Effector CD8-positive, alpha-beta T cell (primary cell): ENCODE measurements around the gene FOXR1.

Experiments used
- DNase-seq: peaks from one replicate; lab custom pipeline; 2025; lab: John Stamatoyannopoulos, UW

FOXR1 gene

DNA sequence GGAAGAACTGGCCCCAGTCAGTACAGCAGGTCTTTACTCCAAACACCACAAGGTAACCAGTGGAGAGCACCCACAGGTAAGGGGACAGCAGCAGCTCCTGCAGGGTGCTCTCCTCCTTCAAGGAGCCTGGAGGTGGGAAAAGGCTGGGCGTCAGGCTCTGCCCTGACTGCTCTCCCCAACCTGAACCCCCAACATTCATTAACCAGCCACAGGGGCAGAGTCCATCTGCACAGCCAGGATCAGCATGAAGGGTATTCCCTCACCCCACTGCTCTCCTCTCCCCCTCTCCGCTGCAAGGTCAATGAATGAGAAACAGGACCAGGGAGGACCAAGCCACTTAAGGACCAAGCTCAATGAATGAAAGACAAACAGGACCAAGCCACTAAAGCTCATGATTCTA, 55.4 kb downstream of the FOXR1 start:
- no peak for DNase-seq

GRCh38 chr11:119027561-119028345, 56.2 kb downstream of the FOXR1 start:
- no peak for DNase-seq

DNA sequence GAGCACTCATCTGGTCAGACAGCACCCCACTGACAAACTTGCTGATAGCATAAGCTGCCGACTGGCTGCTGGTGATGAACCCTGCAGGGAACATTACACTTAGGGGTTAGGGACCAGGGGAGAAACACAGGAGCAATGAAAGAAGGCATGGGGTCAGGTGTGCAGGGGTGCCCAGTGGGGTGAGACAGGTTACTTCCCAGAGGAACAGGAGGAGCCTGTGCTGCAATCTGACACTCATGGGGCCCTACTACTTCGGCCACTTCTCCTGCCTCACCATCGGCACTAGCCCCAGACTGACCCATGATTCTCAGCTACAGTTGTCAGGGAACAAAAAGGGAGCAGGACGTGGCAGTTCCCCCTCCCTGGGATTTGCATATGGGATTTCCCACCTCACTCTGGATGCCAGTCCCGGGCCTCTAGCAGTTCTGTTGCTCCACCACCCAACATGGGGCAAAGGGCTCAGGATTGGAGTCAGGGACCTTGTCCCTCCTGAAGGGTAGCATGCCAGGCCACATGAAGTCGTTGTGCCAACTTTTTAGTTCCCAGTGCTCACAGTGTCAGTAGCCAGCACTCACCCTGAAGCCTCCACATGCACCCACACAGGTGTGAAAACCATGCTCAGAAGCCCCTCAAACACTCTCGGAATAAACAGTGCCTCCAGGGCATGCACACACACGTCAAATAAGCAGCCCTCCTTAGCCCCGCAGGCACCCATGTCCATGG, 56.9 kb downstream of the FOXR1 start:
- no peak for DNase-seq

- no peak for DNase-seq
Measured at GRCh38 chr11:119029069-119029339, 57.4 kb downstream of the FOXR1 start.

GRCh38 chr11:119029340-119030028, 57.9 kb downstream of the FOXR1 start:
- DNase-seq, result no peak

- no peak for DNase-seq
Measured at GRCh38 chr11:119030029-119030328, 58.4 kb downstream of the FOXR1 start.

- peak; percentile 96 for DNase-seq
Measured at GRCh38 chr11:119030329-119031047, 58.9 kb downstream of the FOXR1 start, which contains the start of gene SLC37A4. SLC37A4 (minus strand) TSS chr11:119030877.
